ENCODE results near the gene ZNF518A. TPM values are rescaled to one million over a fixed set of nuclear protein-coding genes. Genes with fewer than 3 reads are reported as not detected.

Gene ZNF518A
- total and polyA plus RNA-seq, 10 of the 15 experiments (the other 5 are each of a cell fraction or from before 2014, with no cell fraction given), result 3.7 to 24.4 (median 15.4) TPM

DNA sequence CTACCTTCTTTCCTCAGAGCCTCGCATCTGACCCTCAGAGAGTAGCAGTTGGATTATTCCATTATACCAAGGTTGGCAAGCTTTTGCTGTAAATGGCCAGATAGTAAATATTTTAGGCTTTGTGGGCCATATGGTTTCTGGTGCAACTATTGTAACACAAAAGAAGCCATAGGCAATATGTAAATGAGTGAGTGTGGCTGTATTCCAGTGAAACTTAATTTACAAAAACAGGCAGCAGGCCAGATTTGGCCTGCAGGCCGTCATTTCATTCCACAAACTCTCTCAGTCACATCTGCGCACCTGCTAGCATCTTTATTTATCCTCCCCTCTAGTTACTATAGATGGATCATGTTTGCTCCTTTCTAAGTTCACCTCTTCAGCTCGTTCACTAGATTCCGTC lies 6.7 kb downstream of the ZNF518A start:
- Histone ChIP-seq H3K27me3 (replicated peaks in 1 of 2; ENCODE audit: control insufficient read depth in 2 of 2, insufficient read depth in 2 of 2, low read length in 1 of 2) (no peaks in the 10 kb centered on the region), H4K20me1 (ENCODE audit: control insufficient read depth, insufficient read depth) (no peaks in the 10 kb centered on the region), H3K9ac (ENCODE audit: control insufficient read depth, insufficient read depth, low read length) (no peak overlapping the region), H3K27ac (ENCODE audit: control insufficient read depth, insufficient read depth) (no peak overlapping the region), H2AFZ (ENCODE audit: control insufficient read depth, low read depth, low read length) (no peak overlapping the region), H3K4me1 (ENCODE audit: control insufficient read depth, insufficient read depth, low read length) (peaks cover 13% of the 10 kb centered on the region; the same call in 1 of the 2 replicates), H3K4me3 (no peak overlapping the region), H3K9me3 (replicated peaks; ENCODE audit: control insufficient read depth, insufficient read depth, low read length) (no peaks in the 10 kb centered on the region), H3K36me3 (ENCODE audit: control insufficient read depth in 2 of 2, insufficient read depth in 2 of 2, low read length in 1 of 2) (peaks cover 1 to 24% of the 10 kb centered on the region in 2 experiments; a peak in 3 of 4 replicates), H3K79me2 (ENCODE audit: control insufficient read depth, insufficient read depth, low read length) (peaks cover 4% of the 10 kb centered on the region), H3K4me2 (ENCODE audit: control insufficient read depth, insufficient read depth) (no peak overlapping the region)
- whole genome bisulfite sequencing (ENCODE audit: insufficient coverage, insufficient replicate concordance, low lambda C conversion rate, missing lambda C conversion rate), result 93% methylated on average over 5 of the region's 5 CpGs
- FAIRE-seq (no peak), DNase-seq (ENCODE audit: low read depth, low spot score) (no peak), ATAC-seq (no peak)
- BruUV-seq (replicated peaks), result no TSS peak
- no peak for TF ChIP-seq ZBED1 (IDR thresholded peaks at IDR 0.05; ENCODE audit: borderline replicate concordance)
- TF ChIP-seq ESRRA (IDR thresholded peaks at IDR 0.05; ENCODE audit: low read length), result no peak
- TF ChIP-seq FOS (IDR thresholded peaks at IDR 0.05; ENCODE audit: borderline replicate concordance, extremely low read depth, insufficient read length), result no peak
- TF ChIP-seq TCF3 (IDR thresholded peaks at IDR 0.05; ENCODE audit: borderline replicate concordance, insufficient read depth, low read depth, low read length), result no peak
- TF ChIP-seq EP300 (IDR thresholded peaks at IDR 0.05; ENCODE audit: borderline replicate concordance in 1 of 2, control insufficient read depth in 1 of 2, low read depth in 2 of 2, low read length in 2 of 2), result no peak
- TF ChIP-seq POLR2AphosphoS2 (IDR thresholded peaks at IDR 0.05; ENCODE audit: low read depth, low read length), result no peak
- no peak for TF ChIP-seq HDGF (IDR thresholded peaks at IDR 0.05)
- no peak for TF ChIP-seq CBX3 (IDR thresholded peaks at IDR 0.05; ENCODE audit: borderline replicate concordance, low read depth)
- TF ChIP-seq RELA (IDR thresholded peaks at IDR 0.05; ENCODE audit: borderline replicate concordance, partially characterized antibody), result no peak
- no peak for TF ChIP-seq JUNB (IDR thresholded peaks at IDR 0.05)
- TF ChIP-seq TAF1 (IDR thresholded peaks at IDR 0.05; ENCODE audit: borderline replicate concordance, low read depth, low read length), result no peak
- TF ChIP-seq NFIC (IDR thresholded peaks at IDR 0.05; ENCODE audit: low read depth, low read length), result no peak
- no peak for TF ChIP-seq SMAD5 (IDR thresholded peaks at IDR 0.05; ENCODE audit: low read depth)
- POLR2A ChIA-PET, result interaction anchor here (0.6 kb wide), 1 partner anchor 9 kb away, joined by 3 read pairs; no protein-coding TSS in a partner anchor
- SMC1A ChIA-PET (ENCODE audit: uncharacterized antibody, unreplicated experiment), result interaction anchor here (1.1 kb wide), 1 partner anchor 90 kb away, joined by 4 read pairs; no protein-coding TSS in a partner anchor
- intact Hi-C loops (cut with micrococcal nuclease; ENCODE audit: unreplicated experiment) (loop anchor here (10.0 kb wide), 1 partner anchor 122 kb away; no protein-coding TSS in a partner anchor), in situ Hi-C loops (cut with MboI) (no loop called here)
- RAD21 ChIA-PET (ENCODE audit: unreplicated experiment), result no interaction called here
- CTCF ChIA-PET, result interaction anchor here (1.1 kb wide), 1 partner anchor 16 kb away, joined by 3 read pairs; no protein-coding TSS in a partner anchor

Measured in GM12878 (cell line).